ENCODE data around the gene UNC13D. TPM values are rescaled to one million over a fixed set of nuclear protein-coding genes. Genes with fewer than 3 reads are reported as not detected.

Gene UNC13D
- total and polyA plus RNA-seq, 9 of the 15 experiments (the other 6 are each of a cell fraction or from before 2014, with no cell fraction given) = 0.86 to 244 (median 69.2) TPM

- TF ChIP-seq CHD7 (IDR thresholded peaks at IDR 0.05; ENCODE audit: low read depth, low read length) (no peak), TCF15 (CRISPR knock-in tag; IDR thresholded peaks at IDR 0.05) (peak; percentile 91; the same call in 1 of the 2 replicates), MEF2D (tag; conservative IDR thresholded peaks at IDR 0.05; ENCODE audit: low read depth) (peak; percentile 90), EGR1 (conservative IDR thresholded peaks at IDR 0.05) (no peak; the same call in 1 of the 2 replicates), CREB3 (tag; conservative IDR thresholded peaks at IDR 0.05; ENCODE audit: low read depth) (peak; percentile 96), TAF9B (IDR thresholded peaks at IDR 0.05; ENCODE audit: partially characterized antibody) (peak; percentile 77), ZNF133 (CRISPR knock-in tag; IDR thresholded peaks at IDR 0.05) (no peak), MYC (IDR thresholded peaks at IDR 0.05; ENCODE audit: low read depth, low read length) (peak; percentile 92), MYC (CRISPR knock-in tag; IDR thresholded peaks at IDR 0.05; ENCODE audit: borderline replicate concordance, low read depth) (peak; percentile 93), DPF2 (IDR thresholded peaks at IDR 0.05) (peak; percentile 57; the same call in 1 of the 2 replicates), NEUROD1 (IDR thresholded peaks at IDR 0.05; ENCODE audit: borderline replicate concordance, low read depth, low read length, partially characterized antibody) (peak; percentile 93), MAX (CRISPR knock-in tag; IDR thresholded peaks at IDR 0.05) (peak; percentile 91)
Observed at GRCh38 chr17:75785016-75785890, 59.0 kb downstream of the UNC13D start (continued).
